GM23338 (cell line): ENCODE data around the gene TAF7L. TPM values are rescaled to one million over a fixed set of nuclear protein-coding genes. Genes with fewer than 3 reads are reported as not detected.

Experiments used
- ATAC-seq: fragments of 200-7000 bp; cut with Tn5 transposase; 3 replicates; pipeline ENCODE4 v1.9.1; 2020
- DNase-seq: peaks from one replicate; pipeline ENCODE4 v3.0.0-alpha.2; 2015; ENCODE audit warnings: low spot score
- H2AFZ ChIP-seq: fragments of 200-600 bp; sonication (generic); 2 replicates; pipeline ENCODE4 v1.8.0; 2016; ENCODE audit warnings: antibody characterized with exemption, mild to moderate bottlenecking, moderate library complexity
- H3F3A ChIP-seq: fragments of 200-600 bp; sonication (generic); replicated peaks from 2 replicates; pipeline ENCODE4 v1.8.0; 2017; ENCODE audit warnings: antibody characterized with exemption, mixed run types, low read depth
- H3K27ac ChIP-seq: fragments of 200-600 bp; sonication (generic); 2 replicates; pipeline ENCODE4 v1.6.1; 2016; ENCODE audit warnings: low read depth
- H3K27me3 ChIP-seq: fragments of 200-600 bp; sonication (generic); 2 replicates; pipeline ENCODE4 v1.8.0; 2016; ENCODE audit warnings: mild to moderate bottlenecking, mixed run types, moderate library complexity; ENCODE audit not compliant: insufficient read depth
- H3K36me3 ChIP-seq: fragments of 200-600 bp; sonication (generic); 2 replicates; pipeline ENCODE4 v1.8.0; 2016; ENCODE audit warnings: mild to moderate bottlenecking; ENCODE audit not compliant: insufficient read depth
- H3K4me1 ChIP-seq: fragments of 200-600 bp; sonication (generic); 2 replicates; pipeline ENCODE4 v1.8.0; 2016; ENCODE audit warnings: mild to moderate bottlenecking, moderate library complexity; ENCODE audit not compliant: insufficient read depth
- H3K4me2 ChIP-seq: fragments of 200-600 bp; sonication (generic); 2 replicates; pipeline ENCODE4 v1.7.1; 2017; ENCODE audit warnings: mixed run types
- H3K4me3 ChIP-seq: fragments of 200-600 bp; sonication (generic); 2 replicates; pipeline ENCODE4 v1.6.1; 2016; ENCODE audit warnings: mixed run types
- H3K79me2 ChIP-seq: fragments of 200-600 bp; sonication (generic); replicated peaks from 2 replicates; pipeline ENCODE4 v1.8.0; 2017; ENCODE audit warnings: mild to moderate bottlenecking; ENCODE audit not compliant: insufficient read depth
- H3K9me2 ChIP-seq: fragments of 200-600 bp; sonication (generic); 2 replicates; pipeline ENCODE4 v1.8.0; 2017; ENCODE audit not compliant: insufficient read depth
- H4K20me1 ChIP-seq: fragments of 200-600 bp; sonication (generic); replicated peaks from 2 replicates; pipeline ENCODE4 v1.8.0; 2017; ENCODE audit warnings: mild to moderate bottlenecking; ENCODE audit not compliant: insufficient read depth
- H3K27ac Mint-ChIP-seq: 2 replicates; pipeline ENCODE4 v1.8.0; 2020; ENCODE audit warnings: inconsistent platforms, mild to moderate bottlenecking, moderate library complexity, mixed read lengths
- H3K27me3 Mint-ChIP-seq: 3 replicates; pipeline ENCODE4 v1.8.0; 2022; ENCODE audit warnings: low read depth, mild to moderate bottlenecking, moderate library complexity, mixed read lengths, inconsistent platforms; ENCODE audit not compliant: insufficient read depth, poor library complexity
- H3K36me3 Mint-ChIP-seq: 3 replicates; pipeline ENCODE4 v1.8.0; 2021; ENCODE audit warnings: low read depth, mild to moderate bottlenecking, inconsistent platforms, moderate library complexity, mixed read lengths
- H3K4me1 Mint-ChIP-seq: 3 replicates; pipeline ENCODE4 v1.8.0; 2020; ENCODE audit warnings: mild to moderate bottlenecking, inconsistent platforms, mixed read lengths
- H3K4me3 Mint-ChIP-seq: 3 replicates; pipeline ENCODE4 v1.8.0; 2021; ENCODE audit warnings: moderate library complexity, mild to moderate bottlenecking, inconsistent platforms, mixed read lengths
- H3K9me3 Mint-ChIP-seq: 3 replicates; pipeline ENCODE4 v1.8.0; 2020; ENCODE audit warnings: moderate library complexity, mild to moderate bottlenecking, inconsistent platforms, mixed read lengths
- CREB1 ChIP-seq: fragments of 250-450 bp; sonication (Bioruptor Pico); IDR thresholded peaks from 2 replicates; pipeline ENCODE4 v1.5.0; 2020; ENCODE audit warnings: low read depth, mild to moderate bottlenecking, moderate library complexity
- CTCF ChIP-seq, 2 experiments: fragments of 200-600 bp in 1 of 2; sonication (generic) in 1 of 2; conservative IDR thresholded peaks; 2 replicates each; pipeline versions ENCODE4 v1.5.1 to v1.6.1; 2016 to 2017; ENCODE audit warnings: antibody characterized with exemption in 2 of 2, low read depth in 2 of 2, mild to moderate bottlenecking in 2 of 2, moderate library complexity in 1 of 2
- ETS1 ChIP-seq: IDR thresholded peaks from 2 replicates; pipeline ENCODE4 v1.6.1; 2016; ENCODE audit warnings: antibody characterized with exemption
- EZH2 ChIP-seq: fragments of 200-600 bp; sonication (generic); IDR thresholded peaks from one replicate; pipeline ENCODE4 v1.8.0; 2017; ENCODE audit warnings: antibody characterized with exemption, mild to moderate bottlenecking, low read depth; ENCODE audit not compliant: unreplicated experiment
- EZH2phosphoT487 ChIP-seq: fragments of 200-600 bp; sonication (generic); IDR thresholded peaks from one replicate; pipeline ENCODE4 v1.8.1; 2018; ENCODE audit warnings: antibody characterized with exemption; ENCODE audit not compliant: unreplicated experiment
- JUNB ChIP-seq: IDR thresholded peaks from one replicate; pipeline ENCODE4 v1.6.1; 2016; ENCODE audit warnings: antibody characterized with exemption; ENCODE audit not compliant: unreplicated experiment
- NANOG ChIP-seq: IDR thresholded peaks from 2 replicates; pipeline ENCODE4 v1.6.1; 2016; ENCODE audit warnings: antibody characterized with exemption, borderline replicate concordance
- POLR2AphosphoS5 ChIP-seq: IDR thresholded peaks from 2 replicates; pipeline ENCODE4 v1.6.1; 2016; ENCODE audit warnings: antibody characterized with exemption, low read depth
- REST ChIP-seq: IDR thresholded peaks from one replicate; pipeline ENCODE4 v1.6.1; 2018; ENCODE audit warnings: antibody characterized with exemption; ENCODE audit not compliant: unreplicated experiment
- STAT1 ChIP-seq: IDR thresholded peaks from one replicate; pipeline ENCODE4 v1.6.1; 2016; ENCODE audit warnings: antibody characterized with exemption; ENCODE audit not compliant: unreplicated experiment
- ZNF114 ChIP-seq: fragments of 250-450 bp; sonication (Bioruptor Pico); IDR thresholded peaks from 2 replicates; pipeline ENCODE4 v1.5.0; 2020; ENCODE audit warnings: mild to moderate bottlenecking, moderate library complexity
- ZNF331 ChIP-seq: fragments of 250-450 bp; sonication (Bioruptor Pico); IDR thresholded peaks from 2 replicates; pipeline ENCODE4 v1.5.0; 2020; ENCODE audit warnings: low read depth, mild to moderate bottlenecking, moderate library complexity
- ZNF462 ChIP-seq: fragments of 250-450 bp; sonication (Bioruptor Pico); IDR thresholded peaks from 2 replicates; pipeline ENCODE4 v1.5.0; 2020; ENCODE audit warnings: mild to moderate bottlenecking, moderate library complexity
- polyA plus RNA-seq: library from polyadenylated mRNA; unstranded; fragments of >200 nt; fragmentation: Nextera tagmentation; extraction: Ambion mirVana; gene quantifications from 2 replicates; pipeline ENCODE4 v1.2.1, GENCODE V29; 2016
- total RNA-seq: library from RNA; depleted of rRNA; stranded (reverse); fragments of >200 nt; shearing (Covaris generic); gene quantifications from 2 replicates; pipeline ENCODE4 v1.2.3, GENCODE V29; 2014

The TAF7L gene
- total and polyA plus RNA-seq, 2 experiments from 2014 or later: 0.66 TPM; not detected in 1

GRCh38 chrX:101237041-101237440, 54.1 kb downstream of the TAF7L start:
- Histone ChIP-seq H3K4me2 (no peak overlapping the region), H3F3A (no peaks in the 10 kb centered on the region), H3K27ac (no peak overlapping the region), H3K9me2 (no peaks in the 10 kb centered on the region), H3K4me3 (no peak overlapping the region), H3K27me3 (no peaks in the 10 kb centered on the region), H2AFZ (no peak overlapping the region), H4K20me1 (no peaks in the 10 kb centered on the region), H3K79me2 (no peaks in the 10 kb centered on the region), H3K4me1 (no peaks in the 10 kb centered on the region), H3K36me3 (no peaks in the 10 kb centered on the region)
- ATAC-seq: no peak
- Mint-ChIP-seq H3K36me3 (no peaks in the 10 kb centered on the region), H3K27me3 (no peaks in the 10 kb centered on the region), H3K9me3 (no peaks in the 10 kb centered on the region), H3K27ac (no peak overlapping the region), H3K4me1 (peaks cover 4% of the 10 kb centered on the region; the same call in 2 of the 3 replicates), H3K4me3 (no peak overlapping the region)
- no peak for DNase-seq
- TF ChIP-seq ZNF114 (CRISPR knock-in tag): no peak
- TF ChIP-seq JUNB: no peak
- no peak for TF ChIP-seq CTCF (conservative IDR thresholded peaks at IDR 0.05; ENCODE audit: low read depth in 2 of 2)
- TF ChIP-seq NANOG: no peak
- no peak for TF ChIP-seq ZNF331 (CRISPR knock-in tag)
- TF ChIP-seq EZH2phosphoT487: no peak
- no peak for TF ChIP-seq ZNF462 (CRISPR knock-in tag)
- no peak for TF ChIP-seq CREB1
- TF ChIP-seq REST: no peak
- no peak for TF ChIP-seq ETS1
- TF ChIP-seq POLR2AphosphoS5: no peak
- no peak for TF ChIP-seq STAT1
- TF ChIP-seq EZH2: no peak
